AML-193 (cell line): ENCODE results near the gene TNFSF9.
"Not testable (repeated sequence)": the region's sequence is repeated elsewhere in the genome, so short reads cannot be mapped to it uniquely, and the experiment has no call there.

ENCODE experiments used
- DNase-seq, 2 experiments: peaks; one replicate each; lab custom pipeline; 2025; lab: John Stamatoyannopoulos, UW

TNFSF9 gene

DNA sequence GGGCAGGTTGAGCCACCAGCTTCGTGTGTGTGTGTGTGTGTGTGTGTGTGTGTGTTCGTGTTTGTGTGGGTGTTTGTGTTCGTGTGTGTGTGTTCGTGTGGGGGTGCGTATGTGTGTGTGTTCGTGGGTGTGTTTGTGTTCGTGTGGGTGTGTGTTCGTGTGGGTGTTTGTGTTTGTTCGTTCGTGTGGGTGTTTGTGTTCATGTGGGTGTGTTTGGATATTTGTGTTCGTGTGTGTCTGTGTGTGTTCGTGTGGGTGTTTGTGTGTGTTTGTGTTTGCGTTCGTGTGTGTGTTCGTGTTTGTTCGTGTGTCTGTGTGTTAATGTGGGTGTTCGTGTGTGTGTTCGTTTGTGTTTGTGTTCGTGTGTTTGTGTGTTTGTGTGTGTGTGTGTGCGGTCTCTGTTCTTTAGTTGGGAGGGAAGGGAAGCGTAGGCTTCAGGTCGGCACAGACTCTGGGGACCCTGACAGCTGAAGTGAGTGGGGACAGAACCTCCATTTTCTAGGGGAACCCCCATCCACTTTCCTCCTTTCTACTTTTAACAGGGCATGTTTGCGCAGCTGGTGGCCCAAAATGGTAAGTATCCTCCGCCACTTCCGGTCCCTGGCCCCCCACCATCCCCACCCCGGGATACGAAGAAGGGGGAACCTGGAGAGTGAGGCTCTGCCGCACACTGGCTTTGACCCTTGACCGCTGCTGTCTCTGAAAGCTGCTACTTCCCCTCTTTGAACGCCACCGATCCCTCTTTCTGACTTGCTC is 1.6 kb downstream of the TNFSF9 start:
- DNase-seq: peak; percentile 47 to 49

DNA sequence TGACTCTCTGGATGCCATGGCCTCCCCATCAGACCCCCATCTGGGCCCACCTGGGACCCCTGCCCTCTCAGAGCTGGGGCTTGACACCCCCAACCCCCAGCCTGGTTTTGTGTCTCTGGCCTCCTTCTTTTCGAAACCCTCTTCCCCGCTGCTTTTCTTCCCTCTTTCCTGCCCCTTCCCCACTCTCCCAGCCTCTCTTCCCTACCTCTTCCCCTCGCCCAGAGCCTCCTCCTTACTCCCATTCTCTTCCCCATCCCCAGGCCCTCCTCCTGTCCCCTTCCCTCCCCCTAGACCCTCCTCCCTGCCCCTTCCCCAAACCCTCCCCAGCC is 2.1 kb downstream of the TNFSF9 start:
- DNase-seq: no peak

DNA sequence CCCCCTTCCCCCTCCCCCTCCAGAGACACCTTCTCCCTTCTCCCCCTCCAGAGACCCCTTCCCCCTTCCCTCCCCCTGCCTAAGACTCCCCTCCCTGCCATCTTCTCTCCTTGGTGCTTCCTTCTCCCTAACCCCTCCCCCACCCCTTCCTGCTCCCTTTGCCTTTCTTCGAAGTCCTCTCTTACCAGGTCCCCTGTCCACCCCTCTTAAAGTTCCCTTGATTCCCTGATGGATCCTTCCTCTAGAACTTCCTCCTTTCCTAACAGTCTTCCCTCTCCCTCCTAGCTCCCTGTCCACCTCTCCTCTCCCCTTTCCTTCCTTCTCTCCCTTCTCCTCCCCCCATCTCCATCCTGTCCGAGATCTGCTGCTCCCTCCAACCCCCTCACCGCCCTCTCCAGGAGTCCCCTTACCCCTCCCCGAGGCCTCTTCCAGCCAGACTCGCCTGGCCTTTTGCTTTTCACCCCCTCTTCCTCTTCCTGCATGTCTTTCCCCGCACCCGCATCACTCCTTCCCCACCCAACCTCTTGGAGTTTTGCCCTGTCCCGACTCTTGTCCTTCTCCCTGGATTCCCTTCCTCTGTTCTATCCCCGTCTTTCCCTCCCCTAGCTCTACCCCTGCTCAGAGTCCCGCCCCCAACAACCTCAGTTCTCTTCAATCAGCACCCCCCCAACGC is 3.1 kb downstream of the TNFSF9 start:
- no peak for DNase-seq

DNA sequence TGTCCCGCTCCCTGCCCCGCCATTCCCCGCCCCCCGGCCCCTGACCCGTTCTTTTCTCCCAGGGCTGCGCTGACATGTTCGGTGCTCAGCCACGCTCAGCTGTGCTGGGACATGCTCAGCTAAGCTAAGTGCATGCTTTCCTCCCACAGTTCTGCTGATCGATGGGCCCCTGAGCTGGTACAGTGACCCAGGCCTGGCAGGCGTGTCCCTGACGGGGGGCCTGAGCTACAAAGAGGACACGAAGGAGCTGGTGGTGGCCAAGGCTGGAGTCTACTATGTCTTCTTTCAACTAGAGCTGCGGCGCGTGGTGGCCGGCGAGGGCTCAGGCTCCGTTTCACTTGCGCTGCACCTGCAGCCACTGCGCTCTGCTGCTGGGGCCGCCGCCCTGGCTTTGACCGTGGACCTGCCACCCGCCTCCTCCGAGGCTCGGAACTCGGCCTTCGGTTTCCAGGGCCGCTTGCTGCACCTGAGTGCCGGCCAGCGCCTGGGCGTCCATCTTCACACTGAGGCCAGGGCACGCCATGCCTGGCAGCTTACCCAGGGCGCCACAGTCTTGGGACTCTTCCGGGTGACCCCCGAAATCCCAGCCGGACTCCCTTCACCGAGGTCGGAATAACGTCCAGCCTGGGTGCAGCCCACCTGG is 3.7 kb downstream of the TNFSF9 start:
- DNase-seq: no peak

DNA sequence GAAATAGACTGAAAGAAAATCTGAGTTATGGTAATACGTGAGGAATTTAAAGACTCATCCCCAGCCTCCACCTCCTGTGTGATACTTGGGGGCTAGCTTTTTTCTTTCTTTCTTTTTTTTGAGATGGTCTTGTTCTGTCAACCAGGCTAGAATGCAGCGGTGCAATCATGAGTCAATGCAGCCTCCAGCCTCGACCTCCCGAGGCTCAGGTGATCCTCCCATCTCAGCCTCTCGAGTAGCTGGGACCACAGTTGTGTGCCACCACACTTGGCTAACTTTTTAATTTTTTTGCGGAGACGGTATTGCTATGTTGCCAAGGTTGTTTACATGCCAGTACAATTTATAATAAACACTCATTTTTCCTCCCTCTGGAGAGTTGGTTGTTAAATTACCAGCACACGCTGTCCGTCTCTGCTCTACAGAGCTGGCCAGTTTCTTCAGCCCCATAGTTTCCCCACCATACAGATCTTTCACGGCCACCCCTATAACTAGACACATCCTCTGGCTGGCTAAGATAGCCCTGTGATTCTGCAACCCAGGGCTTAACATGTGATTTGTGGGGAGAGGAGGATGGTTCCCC is 4.8 kb downstream of the TNFSF9 start:
- no peak for DNase-seq

DNA sequence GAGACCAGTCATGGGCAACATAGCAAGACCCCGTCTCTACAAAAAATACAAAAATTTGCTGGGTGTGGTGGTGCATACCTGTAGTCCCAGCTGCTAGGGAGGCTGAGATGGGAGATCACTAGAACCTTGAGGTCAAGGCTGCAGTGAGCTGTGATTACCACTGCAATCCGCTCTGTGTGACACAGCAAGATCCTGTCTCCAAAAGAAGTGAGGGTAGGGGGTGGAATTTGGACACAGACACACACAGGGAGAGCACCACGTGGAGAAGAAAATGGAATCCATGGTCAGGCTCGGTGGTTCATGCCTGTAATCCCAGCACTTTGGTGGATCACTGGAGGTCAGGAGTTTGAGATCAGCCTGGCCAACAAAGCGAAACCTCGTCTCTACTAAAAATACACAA is 8.7 kb downstream of the TNFSF9 start:
- DNase-seq: no peak

DNA sequence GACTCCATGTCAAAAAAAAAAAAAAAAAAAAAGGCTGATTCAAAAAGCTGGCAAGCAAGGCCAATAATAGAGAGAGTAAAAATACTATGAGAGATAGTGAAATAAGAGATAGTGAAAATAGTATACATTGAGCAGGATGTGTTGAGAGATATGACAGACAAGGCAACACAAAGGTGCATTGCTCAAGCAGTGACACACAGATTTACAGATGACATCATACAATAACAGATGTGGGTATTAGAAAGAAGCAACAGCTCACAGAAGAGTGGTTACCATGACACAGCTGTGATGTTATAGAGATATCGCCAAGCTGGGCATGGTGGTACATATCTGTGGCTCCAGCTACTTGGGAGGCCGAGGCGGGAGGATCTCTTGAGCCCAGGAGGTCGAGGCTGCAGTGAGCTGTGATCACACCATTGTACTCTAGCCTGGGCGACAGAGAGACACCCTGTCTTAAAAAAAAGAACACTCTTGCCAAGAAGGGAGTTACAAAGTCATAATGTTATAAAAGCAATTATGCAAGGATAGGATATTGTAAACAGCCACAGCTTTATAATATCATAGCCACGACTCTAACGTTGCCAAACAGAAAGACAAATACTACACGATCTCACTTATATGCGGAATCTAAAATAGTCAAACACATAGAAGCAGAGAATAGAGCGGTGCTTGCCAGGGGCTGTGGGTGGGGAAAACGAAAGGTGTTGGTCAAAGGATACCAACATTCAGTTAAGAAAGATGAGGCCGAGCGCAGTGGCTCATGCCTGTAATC is 10.3 kb downstream of the TNFSF9 start:
- no peak for DNase-seq

DNA sequence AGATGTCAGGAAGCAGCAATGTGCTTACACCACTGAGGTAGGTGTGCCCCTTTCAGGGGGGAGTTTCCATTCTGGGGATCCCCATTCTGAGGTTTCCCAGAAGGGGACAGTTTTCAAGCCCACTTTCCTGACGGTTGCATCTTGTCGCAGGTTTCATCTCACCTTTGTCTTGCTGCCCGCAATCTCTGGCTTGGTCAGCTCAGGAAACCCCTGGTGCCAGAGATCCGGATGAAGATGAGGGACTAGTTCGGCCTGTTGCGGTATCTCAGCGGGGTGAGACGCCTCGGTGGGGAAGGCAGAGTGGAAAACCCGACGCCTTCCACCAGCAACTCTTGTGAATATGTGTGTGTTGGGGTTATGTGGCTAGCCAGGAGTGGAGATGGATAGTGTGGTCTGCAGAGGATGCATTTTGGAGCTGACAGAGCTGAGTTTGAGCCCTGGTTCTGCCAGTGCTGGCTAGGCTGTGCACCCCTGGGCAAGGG is 13.1 kb downstream of the TNFSF9 start:
- DNase-seq: no peak

DNA sequence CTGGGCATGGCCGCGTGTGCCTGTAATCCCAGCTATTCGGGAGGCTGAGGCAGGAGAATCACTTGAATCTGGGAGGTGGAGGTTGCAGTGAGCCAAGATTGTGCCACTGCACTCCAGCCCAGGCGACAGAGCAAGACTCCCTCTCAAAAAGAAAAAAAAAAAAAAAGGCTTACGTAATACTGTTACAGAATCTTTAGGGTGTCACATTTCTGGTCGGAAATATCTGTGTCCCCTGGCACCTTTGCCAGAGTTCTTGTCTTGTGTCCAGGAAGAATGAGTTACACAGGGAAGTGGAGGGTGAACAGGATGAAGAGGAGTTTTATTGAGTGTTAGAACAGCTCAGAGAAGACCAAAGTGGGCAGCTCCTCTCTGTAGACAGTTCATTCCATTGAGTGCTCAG is 19.9 kb downstream of the TNFSF9 start:
- peak; percentile 33 to 58 for DNase-seq

DNA sequence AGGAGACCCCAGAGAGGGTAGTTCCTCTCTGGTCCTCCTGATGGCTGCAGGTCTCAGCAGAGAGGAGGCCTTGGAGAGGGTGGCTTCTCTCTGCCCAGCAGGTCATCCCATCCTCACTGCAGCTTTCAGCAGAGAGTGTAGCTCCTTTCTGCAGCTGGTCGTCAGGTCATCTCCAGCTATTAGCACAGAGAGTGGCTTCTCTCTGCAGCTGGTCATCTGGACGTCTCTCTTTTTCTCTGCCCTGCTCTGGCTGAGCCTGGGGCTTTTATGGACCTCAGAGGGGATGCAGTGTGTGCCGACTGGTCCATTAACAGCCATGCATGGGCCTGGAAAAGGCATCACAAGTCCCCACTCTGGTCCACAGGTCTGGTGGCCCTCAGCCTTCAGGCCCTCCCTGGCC is 20.3 kb downstream of the TNFSF9 start:
- no peak for DNase-seq

DNA sequence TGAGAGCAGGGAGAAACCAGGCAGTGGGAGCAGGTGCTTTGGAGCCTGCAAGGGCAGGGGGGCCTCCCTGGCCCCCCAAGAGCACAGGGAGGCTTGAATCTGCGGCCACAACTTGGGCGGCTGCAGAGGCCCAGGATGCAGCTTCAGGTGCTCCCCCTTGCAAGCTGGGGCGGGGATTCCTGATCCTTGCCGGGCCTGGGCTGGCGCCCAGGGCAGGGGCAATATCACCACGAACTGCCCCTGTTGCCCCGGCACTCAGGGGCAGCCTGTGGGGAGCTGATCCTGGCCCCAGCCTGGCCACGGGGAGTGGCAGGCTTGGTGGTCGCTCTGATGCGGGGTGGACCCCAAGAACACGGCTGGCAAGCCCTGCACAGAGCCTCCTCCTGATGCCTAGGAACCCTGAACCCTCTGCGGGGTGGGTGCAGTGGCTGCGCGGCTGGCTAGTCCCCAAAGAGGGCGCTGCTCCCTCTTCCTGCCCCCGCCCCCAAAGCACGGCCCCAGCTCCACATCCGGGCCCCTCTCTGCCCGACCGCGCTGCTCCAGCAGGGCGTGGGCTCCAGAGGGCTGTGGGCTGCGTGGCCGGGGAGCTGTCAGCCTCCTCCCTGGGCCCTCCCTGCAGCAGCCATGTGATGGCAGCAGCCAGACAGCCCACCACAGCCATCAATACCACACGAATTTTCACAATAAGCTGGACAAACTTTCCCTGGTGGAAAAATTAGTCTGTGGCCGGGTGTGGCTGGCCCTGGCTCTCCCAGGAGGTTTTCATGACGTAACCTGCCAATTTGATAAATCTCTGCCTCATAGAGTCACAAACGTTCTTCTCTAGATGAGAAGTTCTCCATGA is 21.0 kb downstream of the TNFSF9 start:
- DNase-seq: no peak

DNA sequence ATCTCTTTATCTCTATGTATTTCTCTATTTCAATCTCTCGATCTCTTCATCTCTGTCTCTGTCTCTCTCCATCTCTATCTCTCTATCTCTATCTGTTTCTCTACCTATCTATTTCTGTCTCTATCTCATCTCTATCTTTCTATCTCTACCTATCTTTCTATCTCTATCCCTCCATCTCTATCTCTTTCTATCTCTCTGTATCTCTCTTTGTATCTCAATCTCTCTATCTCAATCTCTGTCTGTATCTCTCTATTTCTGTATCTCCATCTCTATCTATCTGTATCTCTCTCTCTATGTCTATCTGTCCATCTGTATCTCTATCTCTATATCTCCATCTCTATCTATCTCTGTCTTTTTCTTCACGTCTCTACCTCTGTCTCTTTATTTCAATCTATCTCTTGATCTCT is 25.2 kb downstream of the TNFSF9 start:
- no peak for DNase-seq

DNA sequence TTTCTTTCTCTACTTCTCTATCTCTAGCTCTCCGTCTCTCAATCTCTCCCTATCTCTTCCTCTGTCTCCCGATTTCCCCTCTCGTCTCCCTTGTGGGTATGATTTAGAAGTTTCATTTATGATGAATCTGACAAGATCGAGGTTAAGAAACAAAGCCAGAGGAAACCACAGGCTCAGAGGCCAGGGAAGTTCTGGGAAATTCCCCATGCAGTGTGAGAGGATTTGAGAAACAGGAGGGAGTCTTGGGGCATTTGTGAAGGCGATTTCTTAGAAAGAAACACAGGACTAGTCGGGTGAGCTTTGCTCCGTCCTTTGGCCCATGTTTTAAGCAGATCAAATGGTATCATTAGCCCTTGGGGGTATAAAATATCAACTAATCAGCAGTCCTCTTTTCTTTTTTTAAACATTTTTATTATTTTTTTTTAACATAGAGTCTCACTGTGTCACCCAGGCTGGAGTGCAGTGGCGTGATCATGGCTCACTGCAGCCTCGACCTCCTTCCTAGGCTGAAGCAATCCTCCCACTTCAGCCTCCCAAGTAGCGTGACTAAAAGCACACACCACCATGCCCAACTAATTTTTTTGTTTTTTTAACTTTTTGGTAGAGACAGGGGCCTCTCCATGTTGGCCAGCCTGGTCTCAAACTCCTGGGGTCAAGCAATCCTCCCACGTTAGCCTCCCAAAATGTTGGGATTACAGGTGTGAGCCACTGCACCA is 25.8 kb downstream of the TNFSF9 start:
- no peak for DNase-seq

DNA sequence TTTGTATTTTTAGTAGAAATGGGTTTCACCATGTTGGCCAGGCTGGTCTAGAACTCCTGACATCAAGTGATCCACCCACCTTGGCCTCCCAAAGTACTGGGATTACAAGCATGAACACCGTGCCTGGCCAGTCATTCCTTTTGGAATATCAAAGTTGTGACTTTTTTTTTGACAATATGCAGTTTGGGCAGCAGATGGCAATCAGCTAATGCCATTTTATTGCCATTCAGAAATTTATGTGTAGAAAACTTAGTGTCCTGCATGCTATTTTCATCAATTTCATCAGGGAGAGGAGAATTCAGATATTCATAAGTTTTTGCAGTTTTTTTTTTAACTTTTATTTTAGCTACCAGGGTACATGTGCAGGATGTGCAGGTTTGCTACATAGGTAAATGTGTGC is 31.6 kb downstream of the TNFSF9 start:
- not testable (repeated sequence) for DNase-seq

DNA sequence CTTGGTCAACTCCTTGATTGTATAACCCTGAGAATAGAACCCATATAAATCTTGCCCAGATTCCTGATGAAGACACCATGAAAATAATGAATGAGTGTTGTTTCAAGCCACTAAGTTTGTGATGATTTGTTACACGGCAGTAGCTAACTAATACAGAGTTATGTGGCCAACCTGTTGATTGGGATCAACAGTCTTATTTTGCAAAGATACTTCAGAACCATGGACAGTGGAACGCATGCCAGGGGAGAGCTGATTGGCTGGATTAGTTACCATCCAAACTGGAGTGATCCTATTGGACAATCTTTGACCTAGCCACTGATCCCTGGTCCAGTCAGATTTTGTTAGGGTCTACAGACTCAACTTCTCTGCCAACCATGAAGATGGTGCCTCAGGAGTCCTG is 33.6 kb downstream of the TNFSF9 start:
- DNase-seq: peak; percentile 14 to 47

DNA sequence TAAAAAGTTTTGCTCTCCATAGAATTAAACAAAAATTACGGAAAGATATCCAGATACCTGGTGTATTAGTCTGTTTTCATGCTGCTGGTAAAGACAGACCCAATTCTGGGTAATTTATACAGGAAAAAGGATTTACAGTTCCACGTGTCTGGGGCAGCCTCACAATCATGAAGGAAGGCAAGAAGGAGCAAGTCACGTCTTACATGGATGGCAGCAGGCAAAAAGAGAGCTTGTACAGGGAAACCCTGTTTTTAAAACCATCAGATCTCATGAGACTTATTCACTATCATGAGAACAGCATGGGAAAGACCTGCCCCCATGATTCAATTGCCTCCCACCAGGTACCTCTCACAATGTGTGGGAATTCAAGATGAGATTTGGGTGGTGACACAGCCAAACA is 35.9 kb downstream of the TNFSF9 start:
- DNase-seq: not testable (repeated sequence)

DNA sequence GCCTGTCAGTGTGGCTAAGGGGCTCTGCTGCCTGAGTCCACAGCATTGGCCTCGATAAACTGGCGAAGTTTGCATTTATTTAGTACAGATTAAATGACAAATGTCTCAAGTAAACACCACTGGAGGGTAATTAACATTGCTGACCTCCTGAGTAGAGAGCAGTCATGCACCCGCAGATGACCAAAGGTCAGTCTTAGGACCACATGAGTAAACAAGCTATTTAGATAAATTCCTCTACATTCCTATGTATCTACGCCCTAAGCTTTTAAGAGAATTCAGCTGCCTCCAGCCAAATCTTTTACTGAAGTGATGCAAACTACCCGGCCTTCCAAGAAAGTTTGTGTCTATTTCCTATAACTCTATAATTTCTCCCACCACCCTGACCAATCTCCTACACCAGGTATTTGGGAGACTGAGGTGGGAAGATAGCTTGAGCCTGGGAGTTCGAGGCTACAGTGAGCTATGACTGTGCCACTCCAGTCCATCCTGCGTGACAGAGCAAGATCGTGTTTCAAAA is 37.2 kb downstream of the TNFSF9 start:
- DNase-seq: no peak

DNA sequence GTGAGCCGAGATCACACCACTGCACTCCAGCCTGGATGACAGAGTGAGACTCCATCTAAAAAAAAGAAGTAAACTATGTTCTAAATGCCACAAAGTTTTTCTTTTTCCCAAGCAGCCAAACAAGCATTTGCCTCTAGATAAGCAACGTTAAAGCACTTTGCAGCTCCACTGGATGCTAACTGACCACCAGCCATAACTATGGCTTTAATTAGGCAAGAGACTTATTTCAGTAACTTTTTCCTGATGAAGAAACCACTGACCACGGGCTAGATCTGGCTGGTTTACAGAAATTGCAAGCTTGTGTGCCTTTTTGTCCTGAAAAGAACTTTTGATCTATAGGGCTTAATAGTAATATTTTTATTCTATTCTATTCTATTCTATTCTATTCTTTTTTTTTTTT is 38.0 kb downstream of the TNFSF9 start:
- DNase-seq: peak; percentile 77 to 82

DNA sequence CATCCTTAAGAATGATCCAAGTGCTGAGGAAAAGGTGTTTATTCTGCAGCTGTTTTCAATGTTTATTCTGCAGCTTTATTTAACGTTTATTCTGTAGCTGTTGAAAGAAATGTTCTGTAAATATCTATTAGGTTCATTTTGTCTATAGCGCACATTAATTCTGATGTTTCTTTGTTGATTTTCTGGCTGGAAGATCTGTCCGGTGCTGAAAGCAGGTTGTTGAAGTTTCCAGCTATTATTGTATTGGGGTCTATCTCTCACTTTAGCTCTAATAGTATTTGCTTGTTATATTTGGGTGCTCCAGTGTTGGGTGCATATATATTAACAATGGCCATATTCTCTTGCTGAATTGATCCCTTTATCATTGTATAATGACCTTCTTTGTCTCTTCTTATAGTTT is 39.9 kb downstream of the TNFSF9 start:
- DNase-seq: no peak

DNA sequence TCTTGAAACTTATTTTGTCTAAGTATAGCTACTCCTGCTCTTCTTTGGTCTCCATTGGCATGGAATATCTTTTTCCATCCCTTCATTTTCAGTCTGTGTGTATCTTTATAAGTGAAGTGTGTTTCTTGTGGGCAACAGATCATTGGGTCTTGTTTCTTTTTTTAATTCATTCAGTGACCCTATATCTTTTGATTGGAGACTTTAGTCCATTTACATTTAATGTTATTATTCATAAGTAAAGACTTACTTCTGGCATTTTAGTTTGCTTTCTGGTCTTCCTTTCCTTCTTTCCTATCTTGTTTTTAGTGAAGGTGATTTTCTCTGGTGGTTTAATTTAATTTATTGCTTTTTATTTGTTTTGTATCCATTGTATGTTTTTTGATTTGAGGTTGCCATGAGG is 40.3 kb downstream of the TNFSF9 start:
- DNase-seq: no peak
